MM.1S (cell line): ENCODE results near the gene ARSK.

Experiments
- DNase-seq: peaks from one replicate; pipeline ENCODE4 v3.0.0-alpha.2; 2015
- H2AFZ ChIP-seq: fragments of 300-600 bp; sonication (generic); 2 replicates; pipeline ENCODE4 v1.6.0; 2016; ENCODE audit warnings: antibody characterized with exemption, low read length
- H3F3A ChIP-seq: fragments of 300-600 bp; sonication (generic); 2 replicates; pipeline ENCODE4 v1.6.1; 2016; ENCODE audit warnings: mild to moderate bottlenecking, antibody characterized with exemption, low read length, moderate library complexity, mixed read lengths; ENCODE audit not compliant: insufficient read depth
- H3K27ac ChIP-seq: fragments of 300-600 bp; sonication (generic); 2 replicates; pipeline ENCODE4 v1.5.1; 2016; ENCODE audit warnings: mild to moderate bottlenecking, low read length
- H3K27me3 ChIP-seq: fragments of 300-600 bp; sonication (generic); replicated peaks from 2 replicates; pipeline ENCODE4 v1.6.0; 2016; ENCODE audit warnings: low read length; ENCODE audit not compliant: insufficient read depth
- H3K36me3 ChIP-seq: fragments of 300-600 bp; sonication (generic); replicated peaks from 2 replicates; pipeline ENCODE4 v1.6.1; 2016; ENCODE audit warnings: mild to moderate bottlenecking, low read length, mixed read lengths; ENCODE audit not compliant: insufficient read depth
- H3K4me1 ChIP-seq: fragments of 300-600 bp; sonication (generic); 2 replicates; pipeline ENCODE4 v1.6.1; 2016; ENCODE audit warnings: low read length, mixed read lengths
- H3K4me2 ChIP-seq: fragments of 300-600 bp; sonication (generic); 2 replicates; pipeline ENCODE4 v1.6.0; 2016; ENCODE audit warnings: low read depth, low read length
- H3K4me3 ChIP-seq: fragments of 300-600 bp; sonication (generic); 2 replicates; pipeline ENCODE4 v1.5.1; 2016; ENCODE audit warnings: low read length, mixed read lengths
- H3K79me2 ChIP-seq: fragments of 300-600 bp; sonication (generic); 2 replicates; pipeline ENCODE4 v1.6.1; 2016; ENCODE audit warnings: mixed run types, low read length, mixed read lengths
- H3K9ac ChIP-seq: fragments of 300-600 bp; sonication (generic); 2 replicates; pipeline ENCODE4 v1.6.1; 2016; ENCODE audit warnings: low read length, mixed read lengths
- H3K9me2 ChIP-seq: fragments of 300-600 bp; sonication (generic); replicated peaks from 2 replicates; pipeline ENCODE4 v1.6.1; 2016; ENCODE audit warnings: mild to moderate bottlenecking, low read length, mixed read lengths; ENCODE audit not compliant: insufficient read depth
- H3K9me3 ChIP-seq: fragments of 300-600 bp; sonication (generic); replicated peaks from 2 replicates; pipeline ENCODE4 v1.6.1; 2016; ENCODE audit warnings: mild to moderate bottlenecking, low read length, mixed read lengths; ENCODE audit not compliant: insufficient read depth
- H4K20me1 ChIP-seq: fragments of 300-600 bp; sonication (generic); 2 replicates; pipeline ENCODE4 v1.6.1; 2016; ENCODE audit warnings: mild to moderate bottlenecking, low read length, moderate library complexity, mixed read lengths; ENCODE audit not compliant: insufficient read depth
- CTCF ChIP-seq: fragments of 300-600 bp; sonication (generic); IDR thresholded peaks from 2 replicates; pipeline ENCODE4 v1.5.1; 2016; ENCODE audit warnings: antibody characterized with exemption, low read length, mixed read lengths
- EZH2 ChIP-seq: fragments of 300-600 bp; sonication (generic); optimal IDR thresholded peaks from 2 replicates; pipeline ENCODE3; 2017; ENCODE audit warnings: low read depth, mild to moderate bottlenecking, antibody characterized with exemption, low read length, mixed read lengths
- EZH2phosphoT487 ChIP-seq: fragments of 300-600 bp; sonication (generic); IDR thresholded peaks from 2 replicates; pipeline ENCODE4 v1.6.1; 2018; ENCODE audit warnings: antibody characterized with exemption, low read length

Gene ARSK

GRCh38 chr5:95549030-95549429 lies 5.9 kb upstream of the ARSK start:
- H3K9me2 ChIP-seq = no peaks in the 10 kb centered on the region
- H4K20me1 ChIP-seq = no peaks in the 10 kb centered on the region
- TF ChIP-seq CTCF = no peak
- no peak for TF ChIP-seq EZH2phosphoT487
- TF ChIP-seq EZH2 = no peak
- 0 out of 2 replicates have a peak, but pooled peaks cover 13% of the 10 kb centered on the region for H3K36me3 ChIP-seq
- DNase-seq = no peak
- no peaks in the 10 kb centered on the region for H3K9me3 ChIP-seq
- H3K27me3 ChIP-seq = no peaks in the 10 kb centered on the region
- peaks cover 47% of the 10 kb centered on the region for H3K79me2 ChIP-seq
- H3K4me1 ChIP-seq = peaks cover 5% of the 10 kb centered on the region; the same call in 1 of the 2 replicates
- no peak overlapping the region for H3K9ac ChIP-seq
- H3K27ac ChIP-seq = no peak overlapping the region
- H3F3A ChIP-seq = peaks cover 3% of the 10 kb centered on the region; the same call in 1 of the 2 replicates
- no peak overlapping the region for H3K4me2 ChIP-seq
- H3K4me3 ChIP-seq = no peak overlapping the region
- no peak overlapping the region for H2AFZ ChIP-seq

GRCh38 chr5:95554331-95554646 lies 612 bp upstream of the ARSK start:
- H3K27ac ChIP-seq = peak overlapping the region; percentile 78
- peaks cover 8% of the 10 kb centered on the region; the same call in 1 of the 2 replicates for H3K4me1 ChIP-seq
- peaks cover 14% of the 10 kb centered on the region for H3F3A ChIP-seq
- H3K4me2 ChIP-seq = peak overlapping the region; percentile 79
- TF ChIP-seq EZH2phosphoT487 = no peak
- no peak for TF ChIP-seq CTCF
- TF ChIP-seq EZH2 = no peak
- no peaks in the 10 kb centered on the region for H3K36me3 ChIP-seq
- peak overlapping the region; percentile 80 for H3K9ac ChIP-seq
- peak; percentile 65 for DNase-seq
- H3K4me3 ChIP-seq = peak overlapping the region; percentile 85
- H3K79me2 ChIP-seq = peaks cover 61% of the 10 kb centered on the region
- H4K20me1 ChIP-seq = no peaks in the 10 kb centered on the region
- no peaks in the 10 kb centered on the region for H3K27me3 ChIP-seq
- no peaks in the 10 kb centered on the region for H3K9me2 ChIP-seq
- no peaks in the 10 kb centered on the region for H3K9me3 ChIP-seq
- H2AFZ ChIP-seq = peak overlapping the region; percentile 80

GRCh38 chr5:95555553-95555952 lies 652 bp downstream of the ARSK start:
- TF ChIP-seq EZH2phosphoT487 (no peak), CTCF (no peak), EZH2 (no peak)
- no peaks in the 10 kb centered on the region for H3K27me3 ChIP-seq
- no peaks in the 10 kb centered on the region for H3K36me3 ChIP-seq
- H3K9me3 ChIP-seq = no peaks in the 10 kb centered on the region
- H3F3A ChIP-seq = peaks cover 14% of the 10 kb centered on the region
- H3K27ac ChIP-seq = peak overlapping the region; percentile 78; the same call in 1 of the 2 replicates
- no peak for DNase-seq
- no peaks in the 10 kb centered on the region for H3K9me2 ChIP-seq
- H3K4me1 ChIP-seq = peaks cover 8% of the 10 kb centered on the region; the same call in 1 of the 2 replicates
- H3K4me2 ChIP-seq = peak overlapping the region; percentile 80
- peaks cover 54% of the 10 kb centered on the region for H3K79me2 ChIP-seq
- H4K20me1 ChIP-seq = no peaks in the 10 kb centered on the region
- H3K4me3 ChIP-seq = peak overlapping the region; percentile 85
- peak overlapping the region; percentile 80 for H3K9ac ChIP-seq
- H2AFZ ChIP-seq = peak overlapping the region; percentile 88
